HG02678 (cell line): ENCODE measurements around the gene SLC35B2.

ENCODE experiments used
- ATAC-seq: cut with Tn5 transposase; IDR thresholded peaks from one replicate; pipeline ENCODE4 v1.9.1; 2021; ENCODE audit warnings: mild to moderate bottlenecking, moderate library complexity; ENCODE audit not compliant: unreplicated experiment

The SLC35B2 gene

GRCh38 chr6:44286285-44286565 is 28.9 kb upstream of the SLC35B2 start:
- no peak for ATAC-seq

GRCh38 chr6:44285552-44286284 is 28.4 kb upstream of the SLC35B2 start:
- no peak for ATAC-seq

- ATAC-seq, result no peak
Observed at GRCh38 chr6:44284867-44285266, 27.5 kb upstream of the SLC35B2 start.

GRCh38 chr6:44284121-44284520 is 26.8 kb upstream of the SLC35B2 start:
- no peak for ATAC-seq

GRCh38 chr6:44278774-44279697 is 21.7 kb upstream of the SLC35B2 start:
- no peak for ATAC-seq

GRCh38 chr6:44278315-44278714 is 21.0 kb upstream of the SLC35B2 start:
- no peak for ATAC-seq

GRCh38 chr6:44277763-44278162 is 20.4 kb upstream of the SLC35B2 start:
- ATAC-seq, result no peak

- no peak for ATAC-seq
Observed at GRCh38 chr6:44276667-44277640, 19.6 kb upstream of the SLC35B2 start.

GRCh38 chr6:44275749-44276648 is 18.7 kb upstream of the SLC35B2 start:
- ATAC-seq, result no peak

- no peak for ATAC-seq
Observed at GRCh38 chr6:44275271-44275748, 18.0 kb upstream of the SLC35B2 start.

- no peak for ATAC-seq
Observed at GRCh38 chr6:44273617-44274016, 16.3 kb upstream of the SLC35B2 start.

GRCh38 chr6:44272999-44273566 is 15.8 kb upstream of the SLC35B2 start:
- no peak for ATAC-seq

GRCh38 chr6:44272529-44272928 is 15.2 kb upstream of the SLC35B2 start:
- no peak for ATAC-seq

- no peak for ATAC-seq
Observed at GRCh38 chr6:44271914-44272313, 14.6 kb upstream of the SLC35B2 start.

GRCh38 chr6:44271406-44271723 is 14.0 kb upstream of the SLC35B2 start:
- ATAC-seq, result no peak

- ATAC-seq, result no peak
Observed at GRCh38 chr6:44270526-44271405, 13.4 kb upstream of the SLC35B2 start.

- no peak for ATAC-seq
Observed at GRCh38 chr6:44269921-44270525, 12.7 kb upstream of the SLC35B2 start, which contains the start of gene TMEM151B. Gene TMEM151B, plus strand, starts transcription at chr6:44270450. Its CDS starts 293 bp downstream, at chr6:44270743.
